Measurements from ENCODE around the gene CNTD1. TPM values are rescaled to one million over a fixed set of nuclear protein-coding genes. Genes with fewer than 3 reads are reported as not detected.

The CNTD1 gene
- total RNA-seq, 1 donor from 2014 or later = under 0.01 TPM

DNA sequence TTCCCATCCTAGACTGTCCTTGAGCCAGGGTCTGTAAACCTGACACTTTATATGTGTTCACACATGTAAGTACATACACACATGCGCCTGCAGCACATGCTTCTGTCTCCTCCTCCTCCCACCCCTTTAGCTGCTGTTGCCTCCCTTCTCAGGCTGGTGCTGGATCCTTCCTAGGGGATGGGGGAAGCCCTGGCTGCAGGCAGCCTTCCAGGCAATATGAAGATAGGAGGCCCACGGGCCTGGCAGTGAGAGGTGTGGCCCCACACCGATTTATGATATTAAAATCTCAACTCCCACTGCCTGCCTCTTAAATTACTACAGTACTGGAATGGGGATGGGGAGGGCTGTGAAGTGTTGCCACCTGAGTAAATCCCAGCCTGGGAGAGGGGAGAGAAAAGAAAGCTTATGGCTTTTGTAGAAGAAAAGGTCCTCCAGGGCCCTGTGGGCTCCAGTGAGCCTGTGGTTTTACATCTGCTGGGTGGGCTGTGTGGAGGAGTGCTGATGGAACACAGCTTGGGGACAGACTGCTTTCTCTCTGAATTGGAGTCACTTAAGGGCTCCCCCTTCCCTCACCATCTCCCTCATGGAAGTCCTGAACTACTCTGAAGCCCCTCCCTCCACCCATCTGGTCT lies 19.2 kb upstream of the CNTD1 start:
- DNase-seq (ENCODE audit: low read depth in 2 of 2) = no peak

DNA sequence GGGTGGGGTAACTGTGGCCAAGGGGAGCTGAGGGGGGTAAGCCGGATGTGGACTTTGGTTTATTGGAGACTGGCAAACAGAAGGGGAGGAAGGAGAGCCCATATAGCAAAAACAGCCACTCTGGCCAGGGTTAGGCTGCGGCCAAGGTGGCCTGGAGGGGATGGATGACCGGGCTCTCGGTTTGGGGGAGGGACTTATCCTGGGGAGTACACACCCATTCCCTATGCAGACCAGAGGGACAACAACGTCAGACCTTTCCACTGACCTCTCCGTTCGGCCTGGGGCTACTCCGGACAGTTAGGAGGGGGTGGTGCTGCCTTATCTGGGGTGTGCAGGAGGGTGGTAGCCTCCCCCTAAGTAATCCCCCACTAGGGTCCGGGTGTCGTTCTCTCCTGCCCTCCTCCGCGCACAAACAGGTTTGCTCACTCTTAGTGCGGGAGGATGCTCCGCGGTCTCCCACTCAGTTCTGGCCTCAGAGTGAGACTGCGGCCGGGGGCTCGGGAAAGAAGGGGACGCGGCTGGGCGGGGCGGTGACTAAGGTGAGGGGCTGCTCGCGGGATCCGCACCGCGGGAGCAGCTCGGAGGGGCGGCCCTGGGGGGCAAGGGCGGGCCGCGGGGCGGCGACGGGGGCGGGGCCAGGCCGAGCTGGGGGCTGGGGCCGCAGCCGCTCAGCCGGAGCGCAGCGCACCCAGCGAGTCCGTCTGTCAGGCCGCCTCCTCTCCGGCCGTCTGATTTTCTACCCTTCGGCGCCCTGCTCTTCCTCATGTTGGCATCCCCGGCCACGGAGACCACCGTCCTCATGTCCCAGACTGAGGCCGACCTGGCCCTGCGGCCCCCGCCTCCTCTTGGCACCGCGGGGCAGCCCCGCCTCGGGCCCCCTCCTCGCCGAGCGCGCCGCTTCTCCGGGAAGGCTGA lies 18.5 kb upstream of the CNTD1 start, which contains the start of gene WNK4:
WNK4 (plus strand) TSS at position 675 of the 915 bp plus-strand sequence; CDS start at position 764, 89 bp downstream.
- peak; percentile 49 to 55 for DNase-seq (ENCODE audit: low read depth in 2 of 2)

DNA sequence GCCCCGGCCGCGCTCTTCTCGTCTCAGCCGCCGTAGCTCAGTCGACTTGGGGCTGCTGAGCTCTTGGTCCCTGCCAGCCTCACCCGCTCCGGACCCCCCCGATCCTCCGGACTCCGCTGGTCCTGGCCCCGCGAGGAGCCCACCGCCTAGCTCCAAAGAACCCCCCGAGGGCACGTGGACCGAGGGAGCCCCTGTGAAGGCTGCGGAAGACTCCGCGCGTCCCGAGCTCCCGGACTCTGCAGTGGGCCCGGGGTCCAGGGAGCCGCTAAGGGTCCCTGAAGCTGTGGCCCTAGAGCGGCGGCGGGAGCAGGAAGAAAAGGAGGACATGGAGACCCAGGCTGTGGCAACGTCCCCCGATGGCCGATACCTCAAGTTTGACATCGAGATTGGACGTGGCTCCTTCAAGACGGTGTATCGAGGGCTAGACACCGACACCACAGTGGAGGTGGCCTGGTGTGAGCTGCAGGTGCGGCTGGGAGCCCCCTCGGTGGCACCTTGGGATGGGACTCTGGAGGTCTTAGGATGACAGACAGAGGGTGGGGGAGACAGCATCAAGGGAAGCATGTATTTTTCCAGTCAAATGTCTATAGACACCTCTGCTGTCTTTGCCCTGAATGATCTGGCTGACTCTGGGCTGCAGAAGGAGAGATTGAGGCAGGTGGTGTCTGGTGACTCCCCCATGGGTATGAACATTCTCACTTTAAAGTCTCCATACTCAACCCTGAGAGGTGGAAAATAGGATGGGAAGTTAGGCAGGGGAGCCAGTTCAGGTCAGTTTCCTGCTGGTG lies 17.6 kb upstream of the CNTD1 start:
- peak in 1 of 2 donors; percentile 11 for DNase-seq (ENCODE audit: low read depth in 2 of 2)

DNA sequence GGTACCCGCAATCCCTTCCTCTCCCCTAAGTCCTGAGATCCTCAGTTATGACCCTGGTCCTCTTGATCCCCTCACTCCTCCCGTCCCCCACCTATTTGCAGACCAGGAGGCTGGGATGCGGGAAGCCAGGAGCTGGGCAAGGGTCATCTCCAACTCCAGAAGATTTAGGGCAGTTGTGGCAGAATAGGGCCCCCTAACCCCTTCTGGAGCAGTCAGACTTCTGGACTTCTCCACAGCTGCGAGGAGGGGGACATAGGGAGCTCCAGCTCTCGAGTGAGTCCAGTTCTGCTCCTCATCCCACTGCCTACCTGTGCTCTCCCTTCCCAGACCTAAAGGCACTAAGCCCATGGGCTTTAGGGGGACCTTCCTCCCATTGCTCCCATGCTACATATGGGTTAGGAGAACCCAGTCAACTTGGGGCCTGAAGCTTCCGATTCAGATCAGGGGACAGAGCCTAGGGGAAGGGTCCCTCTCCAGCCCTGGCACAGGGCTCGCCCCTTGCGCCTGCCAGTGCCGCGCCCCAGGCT lies 17.0 kb upstream of the CNTD1 start:
- no peak for DNase-seq (ENCODE audit: low read depth in 2 of 2)

DNA sequence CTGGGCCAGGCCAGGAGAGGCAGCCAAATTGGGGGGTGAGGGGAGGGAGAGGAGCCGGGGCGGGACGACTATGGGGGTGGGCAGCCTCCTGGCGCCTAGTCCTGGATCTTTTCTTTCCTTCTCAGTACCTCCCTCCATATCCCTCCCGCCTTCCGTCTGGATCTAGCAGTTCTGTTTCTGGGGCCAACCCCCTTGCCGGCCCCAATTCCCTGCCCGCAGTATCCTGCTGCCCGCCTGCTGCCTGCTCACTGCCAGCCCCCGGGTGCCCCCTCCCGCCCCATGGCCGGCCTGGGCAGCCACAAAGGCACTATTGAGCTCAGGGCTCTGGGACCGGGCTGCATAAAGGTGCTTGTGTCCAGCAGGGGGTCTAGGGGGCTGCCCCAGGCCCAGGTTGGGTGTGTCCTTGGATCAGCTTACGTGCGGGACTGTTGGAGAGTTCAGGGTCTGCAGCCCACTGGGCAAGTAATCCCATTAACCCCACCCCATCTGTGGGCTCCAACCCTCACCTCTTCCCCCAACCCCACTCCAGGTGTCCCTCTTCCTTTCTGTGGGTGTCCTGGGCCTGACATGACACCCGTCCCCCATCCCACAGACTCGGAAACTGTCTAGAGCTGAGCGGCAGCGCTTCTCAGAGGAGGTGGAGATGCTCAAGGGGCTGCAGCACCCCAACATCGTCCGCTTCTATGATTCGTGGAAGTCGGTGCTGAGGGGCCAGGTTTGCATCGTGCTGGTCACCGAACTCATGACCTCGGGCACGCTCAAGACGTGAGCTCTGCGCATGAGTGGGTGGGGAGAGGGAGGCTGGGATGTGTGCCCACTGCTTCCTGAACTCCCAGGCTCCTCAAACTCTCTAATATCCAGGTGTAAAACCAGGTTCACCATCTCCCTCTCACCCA lies 16.2 kb upstream of the CNTD1 start:
- peak in 1 of 2 donors; percentile 19 for DNase-seq (ENCODE audit: low read depth in 2 of 2)

DNA sequence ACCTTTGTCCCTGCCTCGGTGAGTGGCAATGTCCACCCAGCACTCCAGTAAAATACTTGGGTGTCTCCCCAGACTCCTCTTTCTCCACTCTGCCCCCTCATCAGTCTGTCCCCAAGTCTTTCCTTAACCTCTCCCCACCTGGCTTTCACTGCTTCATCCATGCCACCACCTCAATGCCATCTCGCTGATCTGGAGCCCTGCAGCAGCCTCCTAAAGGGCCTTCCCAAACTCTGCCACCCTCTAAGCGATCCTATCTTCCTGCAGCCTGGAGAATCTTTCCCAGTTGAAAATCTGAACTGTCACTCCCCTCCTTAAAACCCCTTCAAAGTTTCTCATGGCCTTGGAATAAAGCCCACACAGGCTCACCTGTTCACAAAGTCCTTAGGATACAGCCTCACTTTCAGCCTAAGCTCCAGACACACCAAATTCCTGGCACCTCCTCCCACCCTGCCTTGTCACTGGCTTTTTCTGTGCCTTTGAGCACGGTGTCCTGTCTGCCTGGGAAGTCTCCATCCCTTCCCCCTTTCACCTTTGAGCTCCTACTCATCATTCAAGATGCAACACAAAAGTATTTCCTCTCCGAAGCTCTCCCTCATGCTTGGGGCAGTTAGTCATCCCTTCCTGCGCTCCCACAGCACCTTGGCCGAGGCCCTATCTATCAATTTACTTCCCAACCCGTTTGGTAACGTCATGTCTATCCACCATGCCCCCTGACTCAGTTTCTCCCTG lies 15.4 kb upstream of the CNTD1 start:
- peak in 1 of 2 donors; percentile 88 for DNase-seq (ENCODE audit: low read depth in 2 of 2)

DNA sequence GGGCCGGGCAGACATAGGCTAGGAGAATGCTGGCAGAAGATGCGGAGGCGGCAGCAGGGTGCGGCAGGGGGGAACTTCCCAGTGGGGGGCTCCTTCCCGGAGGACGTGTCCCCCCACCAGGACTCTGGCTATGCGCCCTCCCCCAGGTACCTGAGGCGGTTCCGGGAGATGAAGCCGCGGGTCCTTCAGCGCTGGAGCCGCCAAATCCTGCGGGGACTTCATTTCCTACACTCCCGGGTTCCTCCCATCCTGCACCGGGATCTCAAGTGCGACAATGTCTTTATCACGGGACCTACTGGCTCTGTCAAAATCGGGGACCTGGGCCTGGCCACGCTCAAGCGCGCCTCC lies 14.9 kb upstream of the CNTD1 start:
- no peak for DNase-seq (ENCODE audit: low read depth in 2 of 2)

DNA sequence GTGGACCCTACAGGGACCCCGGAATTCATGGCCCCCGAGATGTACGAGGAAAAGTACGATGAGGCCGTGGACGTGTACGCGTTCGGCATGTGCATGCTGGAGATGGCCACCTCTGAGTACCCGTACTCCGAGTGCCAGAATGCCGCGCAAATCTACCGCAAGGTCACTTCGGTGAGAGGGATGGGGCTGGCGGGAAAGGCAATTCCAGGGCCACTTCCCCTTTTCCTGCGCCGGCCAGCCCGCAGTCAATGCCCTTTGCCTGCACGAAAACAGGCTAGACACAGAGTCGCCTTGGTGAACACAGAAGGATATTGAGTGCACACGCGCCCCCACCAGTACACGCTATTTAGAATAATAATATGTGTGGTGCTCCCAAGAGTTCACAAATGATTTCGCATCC lies 14.3 kb upstream of the CNTD1 start:
- DNase-seq (ENCODE audit: low read depth in 2 of 2) = peak; percentile 36 to 43

DNA sequence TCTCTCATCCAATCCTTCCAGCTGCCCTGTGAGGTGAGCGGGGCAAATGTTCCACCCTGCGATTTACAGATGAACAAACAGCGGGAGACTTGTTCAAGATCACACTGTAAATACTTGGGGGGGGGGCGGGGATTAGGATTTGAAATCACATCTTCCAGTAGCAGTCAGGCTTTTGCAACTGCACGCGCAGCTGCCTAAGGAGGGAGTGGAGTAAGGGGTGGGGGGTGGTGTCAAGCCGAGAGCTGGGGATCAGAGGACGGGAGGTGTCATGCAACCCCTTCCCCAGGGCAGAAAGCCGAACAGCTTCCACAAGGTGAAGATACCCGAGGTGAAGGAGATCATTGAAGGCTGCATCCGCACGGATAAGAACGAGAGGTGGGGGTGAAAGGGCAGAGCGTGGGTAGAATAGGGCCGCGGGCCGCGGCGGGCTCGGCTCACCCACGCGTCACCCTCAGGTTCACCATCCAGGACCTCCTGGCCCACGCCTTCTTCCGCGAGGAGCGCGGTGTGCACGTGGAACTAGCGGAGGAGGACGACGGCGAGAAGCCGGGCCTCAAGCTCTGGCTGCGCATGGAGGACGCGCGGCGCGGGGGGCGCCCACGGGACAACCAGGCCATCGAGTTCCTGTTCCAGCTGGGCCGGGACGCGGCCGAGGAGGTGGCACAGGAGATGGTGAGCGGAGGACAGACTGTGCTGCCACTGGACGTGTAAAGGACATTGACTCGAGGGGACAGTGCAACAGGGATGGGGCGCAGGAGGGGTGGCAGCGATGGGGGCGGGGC lies 13.7 kb upstream of the CNTD1 start:
- no peak for DNase-seq (ENCODE audit: low read depth in 2 of 2)

DNA sequence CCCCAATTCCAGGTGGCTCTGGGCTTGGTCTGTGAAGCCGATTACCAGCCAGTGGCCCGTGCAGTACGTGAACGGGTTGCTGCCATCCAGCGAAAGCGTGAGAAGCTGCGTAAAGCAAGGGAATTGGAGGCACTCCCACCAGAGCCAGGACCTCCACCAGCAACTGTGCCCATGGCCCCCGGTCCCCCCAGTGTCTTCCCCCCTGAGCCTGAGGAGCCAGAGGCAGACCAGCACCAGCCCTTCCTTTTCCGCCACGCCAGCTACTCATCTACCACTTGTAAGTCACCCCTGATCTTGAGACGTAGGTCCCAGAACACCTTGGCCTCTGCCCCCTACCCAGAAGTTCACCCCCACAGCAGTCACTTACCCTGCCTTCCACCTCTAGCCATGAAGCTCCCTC lies 11.4 kb upstream of the CNTD1 start:
- no peak for DNase-seq (ENCODE audit: low read depth in 2 of 2)

DNA sequence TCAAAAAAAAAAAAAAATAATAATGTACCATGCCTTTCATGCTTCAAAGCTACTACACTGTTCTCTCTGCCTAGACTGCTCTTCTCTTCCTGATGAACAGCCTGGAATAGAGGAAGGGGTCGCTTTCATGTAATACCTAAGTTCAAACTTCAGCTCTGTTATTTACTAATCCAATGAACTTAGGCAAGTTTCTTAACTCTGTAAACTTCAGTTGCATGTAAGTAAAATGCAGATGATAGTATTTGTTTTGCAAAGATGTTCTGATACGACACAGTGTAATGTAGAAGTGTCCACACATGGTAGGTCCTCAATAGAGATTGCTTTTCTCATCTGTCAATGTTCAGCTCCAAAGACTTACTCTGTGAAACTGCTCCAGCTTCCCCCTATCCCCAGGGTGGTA lies 6.7 kb upstream of the CNTD1 start:
- DNase-seq (ENCODE audit: low read depth in 2 of 2) = no peak

DNA sequence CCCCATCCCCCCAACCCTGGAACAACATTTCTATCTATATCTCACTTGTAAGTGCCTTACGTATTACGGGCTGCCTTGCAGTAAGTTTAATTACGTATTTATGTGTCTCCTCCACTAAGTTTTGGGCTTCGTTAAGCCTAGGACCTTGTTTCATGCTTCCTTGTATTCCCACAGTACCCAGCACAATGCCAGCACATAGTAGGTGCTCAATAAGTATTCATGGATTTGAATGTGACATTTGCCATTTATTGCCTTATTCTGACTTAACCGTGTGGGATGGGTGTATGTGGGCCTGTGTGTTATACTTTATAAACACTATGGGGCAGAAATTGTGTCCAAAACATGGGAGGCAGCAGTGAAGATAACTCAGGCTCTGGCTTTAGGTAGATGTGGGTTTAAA lies 6.1 kb upstream of the CNTD1 start:
- DNase-seq (ENCODE audit: low read depth in 2 of 2) = no peak

DNA sequence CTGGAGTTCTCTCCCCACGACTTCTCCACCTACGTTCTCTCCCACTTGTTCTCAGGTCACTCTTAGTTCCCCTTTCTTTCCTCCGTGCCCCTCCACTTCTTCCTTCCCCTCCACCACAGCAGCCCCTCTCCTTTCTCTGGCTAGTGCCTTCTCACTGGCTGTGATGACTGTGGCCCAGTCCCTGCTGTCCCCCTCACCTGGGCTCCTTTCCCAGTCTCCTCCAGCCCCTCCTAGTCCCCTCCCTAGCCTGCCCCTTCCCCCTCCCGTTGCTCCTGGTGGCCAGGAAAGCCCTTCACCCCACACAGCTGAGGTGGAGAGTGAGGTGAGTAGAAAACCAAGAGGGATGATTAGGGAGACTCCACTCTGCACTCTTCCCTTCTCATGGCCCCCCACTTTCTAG lies 3.6 kb upstream of the CNTD1 start:
- no peak for DNase-seq (ENCODE audit: low read depth in 2 of 2)

DNA sequence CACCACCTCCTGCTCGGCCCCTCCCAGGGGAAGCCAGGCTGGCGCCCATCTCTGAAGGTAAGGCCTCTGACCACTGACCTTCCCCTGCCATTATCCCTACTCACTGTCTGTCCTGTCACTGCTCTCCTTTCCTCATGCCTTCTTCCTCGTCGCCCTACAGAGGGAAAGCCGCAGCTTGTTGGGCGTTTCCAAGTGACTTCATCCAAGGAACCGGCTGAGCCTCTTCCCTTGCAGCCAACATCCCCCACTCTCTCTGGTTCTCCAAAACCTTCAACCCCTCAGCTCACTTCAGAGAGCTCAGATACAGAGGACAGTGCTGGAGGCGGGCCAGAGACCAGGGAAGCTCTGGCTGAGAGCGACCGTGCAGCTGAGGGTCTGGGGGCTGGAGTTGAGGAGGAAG lies 3.2 kb upstream of the CNTD1 start:
- DNase-seq (ENCODE audit: low read depth in 2 of 2) = no peak

DNA sequence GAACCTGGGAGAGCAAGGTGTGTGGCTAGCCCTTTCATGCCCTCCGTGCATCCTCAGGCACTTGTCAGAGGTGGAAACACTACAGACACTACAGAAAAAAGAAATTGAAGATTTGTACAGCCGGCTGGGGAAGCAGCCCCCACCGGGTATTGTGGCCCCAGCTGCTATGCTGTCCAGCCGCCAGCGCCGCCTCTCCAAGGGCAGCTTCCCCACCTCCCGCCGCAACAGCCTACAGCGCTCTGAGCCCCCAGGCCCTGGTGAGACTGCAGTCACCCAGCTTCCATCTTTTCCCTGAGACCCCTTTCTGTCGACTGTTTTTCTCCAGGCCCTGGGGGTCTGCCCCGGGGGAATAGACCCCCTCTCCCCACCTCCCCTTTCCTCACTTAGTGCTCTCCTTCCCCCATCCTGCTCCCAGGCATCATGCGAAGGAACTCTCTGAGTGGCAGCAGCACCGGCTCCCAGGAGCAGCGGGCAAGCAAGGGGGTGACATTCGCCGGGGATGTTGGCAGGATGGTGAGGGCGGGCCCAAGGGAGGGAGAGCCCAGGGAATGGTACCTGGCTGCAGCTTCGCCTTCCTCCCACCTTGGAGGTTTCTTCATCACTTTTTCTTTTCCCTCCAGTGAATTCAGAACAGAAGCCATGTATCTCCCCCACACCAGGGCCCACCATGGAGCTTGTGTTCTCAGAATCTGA lies 2.4 kb upstream of the CNTD1 start:
- no peak for DNase-seq (ENCODE audit: low read depth in 2 of 2)

DNA sequence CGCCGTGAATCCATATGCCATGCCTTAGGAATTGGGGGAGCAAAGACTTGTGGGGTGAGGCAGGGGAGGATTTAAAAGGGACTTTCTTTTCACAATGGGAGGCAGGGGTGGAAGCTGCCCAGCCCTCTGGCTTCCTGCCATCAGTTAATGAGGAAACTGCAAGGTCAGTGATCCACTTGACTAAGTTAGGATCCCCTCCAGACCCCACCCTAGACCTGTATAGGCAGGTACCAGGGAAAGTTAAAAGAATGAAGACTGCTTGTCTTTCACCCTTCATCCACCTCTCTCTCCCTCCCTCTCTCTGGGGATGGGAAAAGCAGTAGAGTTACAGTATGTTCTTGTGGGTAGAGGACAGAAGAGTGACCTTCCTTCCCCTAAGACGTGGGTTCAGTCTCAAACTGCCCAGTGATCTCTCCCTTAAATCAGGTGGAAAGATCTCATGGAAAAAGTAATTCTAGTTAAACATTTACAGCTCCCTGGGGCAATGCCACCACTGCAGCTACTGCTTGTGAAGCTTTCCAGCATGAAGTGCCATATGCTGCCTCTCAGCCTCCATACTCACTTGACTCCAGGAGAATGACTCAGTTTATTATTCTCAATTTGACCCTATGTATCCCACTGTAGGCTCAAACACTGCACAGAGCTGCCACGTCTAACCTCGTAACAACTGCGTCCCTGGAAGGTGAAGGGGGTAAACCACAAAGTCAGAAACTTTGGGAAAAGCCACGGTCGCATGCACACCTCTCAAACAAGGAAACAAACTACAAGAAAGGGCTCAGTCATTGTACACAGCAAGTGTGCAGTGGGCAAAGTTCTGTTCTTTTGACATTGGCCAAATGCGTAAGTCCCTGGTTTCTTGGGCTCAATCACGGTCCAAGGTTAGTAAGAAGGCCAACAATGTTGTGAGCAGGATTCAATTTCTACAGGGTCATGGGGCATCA lies 1.3 kb upstream of the CNTD1 start:
- DNase-seq (ENCODE audit: low read depth in 2 of 2) = no peak

DNA sequence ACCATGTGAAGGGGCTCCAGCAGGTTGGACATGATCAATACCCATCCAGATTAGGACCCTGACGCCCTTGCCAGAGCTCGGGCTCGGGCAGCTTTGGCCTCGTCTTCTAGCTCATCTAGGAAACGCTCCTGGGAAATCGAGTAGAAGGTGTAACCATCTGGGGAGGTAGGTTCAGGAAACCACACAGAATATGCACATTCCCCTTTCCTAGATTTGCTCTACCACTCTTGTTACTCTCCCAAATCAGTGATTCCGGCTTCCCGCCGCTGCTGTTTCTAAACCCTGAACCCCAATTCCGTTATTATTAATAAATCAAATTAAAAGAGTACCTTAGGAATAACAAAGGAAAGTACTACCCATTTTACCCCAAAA lies 664 bp upstream of the CNTD1 start:
- DNase-seq (ENCODE audit: low read depth in 2 of 2) = no peak

Measured in lung microvascular endothelial cell (primary cell).